Gastroesophageal sphincter (tissue), 3 donors: ENCODE data around the gene AFDN.

Experiments used
- EP300 ChIP-seq: sonication (generic); formaldehyde crosslinking; IDR thresholded peaks from one replicate; pipeline ENCODE4 v1.6.1; 2017; ENCODE audit warnings: antibody characterized with exemption, mild to moderate bottlenecking
- POLR2A ChIP-seq, 2 donors: fragments of 450-650 bp; IDR thresholded peaks; one replicate each; pipeline ENCODE4 v1.6.1; 2017; ENCODE audit warnings: antibody characterized with exemption in 2 of 2, mild to moderate bottlenecking in 2 of 2, moderate library complexity in 1 of 2
- TF ChIP-seq, protein P1 (sequence below), 4 experiments: fragments of 200-600 bp in 2 of 4; fragments of 450-650 bp in 2 of 4; sonication (generic) in 1 of 4; IDR thresholded peaks; one replicate each; pipeline ENCODE4 v1.5.1; 2017 to 2019; ENCODE audit warnings: antibody characterized with exemption in 4 of 4, mild to moderate bottlenecking in 2 of 4, moderate library complexity in 2 of 4

DNA sequence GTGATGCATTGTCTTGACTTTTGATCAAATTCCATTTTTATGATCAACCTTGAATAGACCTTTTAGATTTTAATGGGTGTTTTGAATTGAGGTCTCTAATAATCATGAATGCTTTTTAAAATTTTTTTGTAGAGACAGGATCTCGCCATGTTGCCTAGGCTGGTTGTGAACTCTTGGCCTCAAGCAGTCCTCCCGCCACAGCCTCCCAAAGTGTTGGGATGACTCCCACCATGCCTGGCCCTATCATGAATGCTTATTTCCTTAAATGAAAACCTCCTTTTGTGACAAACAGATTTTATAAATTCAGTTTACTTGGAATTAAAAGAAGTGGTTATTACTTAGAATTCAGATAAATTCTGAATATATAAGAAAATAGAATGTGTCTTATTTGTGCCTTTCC is 110.6 kb downstream of the AFDN start:
- TF ChIP-seq, protein P1, sequence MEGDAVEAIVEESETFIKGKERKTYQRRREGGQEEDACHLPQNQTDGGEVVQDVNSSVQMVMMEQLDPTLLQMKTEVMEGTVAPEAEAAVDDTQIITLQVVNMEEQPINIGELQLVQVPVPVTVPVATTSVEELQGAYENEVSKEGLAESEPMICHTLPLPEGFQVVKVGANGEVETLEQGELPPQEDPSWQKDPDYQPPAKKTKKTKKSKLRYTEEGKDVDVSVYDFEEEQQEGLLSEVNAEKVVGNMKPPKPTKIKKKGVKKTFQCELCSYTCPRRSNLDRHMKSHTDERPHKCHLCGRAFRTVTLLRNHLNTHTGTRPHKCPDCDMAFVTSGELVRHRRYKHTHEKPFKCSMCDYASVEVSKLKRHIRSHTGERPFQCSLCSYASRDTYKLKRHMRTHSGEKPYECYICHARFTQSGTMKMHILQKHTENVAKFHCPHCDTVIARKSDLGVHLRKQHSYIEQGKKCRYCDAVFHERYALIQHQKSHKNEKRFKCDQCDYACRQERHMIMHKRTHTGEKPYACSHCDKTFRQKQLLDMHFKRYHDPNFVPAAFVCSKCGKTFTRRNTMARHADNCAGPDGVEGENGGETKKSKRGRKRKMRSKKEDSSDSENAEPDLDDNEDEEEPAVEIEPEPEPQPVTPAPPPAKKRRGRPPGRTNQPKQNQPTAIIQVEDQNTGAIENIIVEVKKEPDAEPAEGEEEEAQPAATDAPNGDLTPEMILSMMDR (IDR thresholded peaks at IDR 0.05), result no peak
- TF ChIP-seq POLR2A (IDR thresholded peaks at IDR 0.05) (no peak), EP300 (no peak)
